Upper lobe of left lung (tissue), 6 donors: ENCODE data around the gene SCAMP2. TPM values are rescaled to one million over a fixed set of nuclear protein-coding genes. Genes with fewer than 3 reads are reported as not detected.

Experiments
- ATAC-seq, 2 donors: fragments of 200-7000 bp; cut with Tn5 transposase; one replicate each; pipeline ENCODE4 v1.9.1; 2022; ENCODE audit warnings: mild to moderate bottlenecking in 2 of 2, moderate library complexity in 2 of 2; ENCODE audit not compliant: low FRiP score in 2 of 2
- DNase-seq, 2 donors: peaks; one replicate each; pipeline ENCODE4 v3.0.0-alpha.2; 2019 to 2020
- H3K27ac ChIP-seq, 4 donors: fragments of 200-600 bp; sonication (generic); one replicate each; pipeline ENCODE4 v1.5.1; 2016 to 2019
- H3K27me3 ChIP-seq, 4 donors: fragments of 200-600 bp; sonication (generic); one replicate each; pipeline ENCODE4 v1.5.1; 2017 to 2019
- H3K36me3 ChIP-seq, 4 donors: fragments of 200-600 bp; sonication (generic); one replicate each; pipeline ENCODE4 v1.5.1; 2016 to 2019
- H3K4me1 ChIP-seq, 4 donors: fragments of 200-600 bp; sonication (generic); one replicate each; pipeline ENCODE4 v1.5.1; 2018 to 2019
- H3K4me3 ChIP-seq, 4 donors: fragments of 200-600 bp; sonication (generic); one replicate each; pipeline ENCODE4 v1.5.1; 2017 to 2019; ENCODE audit warnings: mild to moderate bottlenecking in 2 of 4, moderate library complexity in 1 of 4
- H3K9me3 ChIP-seq, 4 donors: fragments of 200-600 bp; sonication (generic); one replicate each; pipeline ENCODE4 v1.5.1; 2018 to 2019
- EP300 ChIP-seq, 4 donors: sonication (generic); formaldehyde crosslinking; IDR thresholded peaks; one replicate each; pipeline ENCODE4 v1.5.1; 2017; ENCODE audit warnings: antibody characterized with exemption in 4 of 4, control low read depth in 2 of 4
- POLR2A ChIP-seq, 4 donors: fragments of 450-650 bp; IDR thresholded peaks; one replicate each; pipeline ENCODE4 v1.5.1; 2016 to 2017; ENCODE audit warnings: antibody characterized with exemption in 4 of 4, mild to moderate bottlenecking in 2 of 4
- POLR2AphosphoS5 ChIP-seq, 2 donors: sonication (generic); formaldehyde crosslinking; IDR thresholded peaks; one replicate each; pipeline ENCODE4 v1.5.1; 2017; ENCODE audit warnings: antibody characterized with exemption in 2 of 2
- WGBS, 2 donors: methylation state at CpG; one replicate each; pipeline ENCODE4 v1.1.5; 2017 to 2018; 5-methylcytosine and 5-hydroxymethylcytosine counted together
- total RNA-seq, 6 donors: library from RNA; depleted of rRNA in 4 of 6; stranded (reverse); fragments of >200 nt in 4 of 6; gene quantifications; one replicate each; pipeline versions ENCODE4 v1.1.0 to v1.2.1, GENCODE V29; 2016 to 2021
- TF ChIP-seq, protein P1 (sequence below), 6 experiments: fragments of 450-650 bp in 4 of 6; fragments of 200-600 bp in 2 of 6; sonication (generic) in 2 of 6; IDR thresholded peaks; one replicate each; pipeline ENCODE4 v1.5.1; 2016 to 2019; ENCODE audit warnings: antibody characterized with exemption in 6 of 6
- donor health status: DM: no; HTN: no; CAD: no; lungs with moderate emphysema.
- donor health status: DM: no; HTN: yes; CAD: no; lungs with severe emphysema.

The SCAMP2 gene
- total RNA-seq, 6 donors from 2014 or later: 82.8 to 155 (median 130) TPM

DNA sequence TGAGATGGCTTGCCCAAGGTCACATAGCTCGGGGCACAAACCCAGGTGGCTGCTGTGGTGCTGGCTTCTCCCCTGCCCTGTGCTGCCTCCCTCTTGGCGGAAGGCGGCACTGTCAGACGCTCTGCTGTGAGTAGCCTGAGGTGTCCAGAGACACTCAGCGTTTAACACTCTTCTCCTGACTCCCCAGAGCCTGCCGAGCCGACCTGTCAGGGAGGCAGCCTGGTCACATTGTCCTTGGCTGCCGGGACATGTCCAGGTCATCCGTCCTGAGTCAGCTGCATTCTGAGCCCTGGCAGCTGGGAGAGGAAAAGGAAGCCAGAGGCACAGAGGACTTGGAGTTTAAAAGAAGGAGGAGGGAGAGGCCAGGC, 55.8 kb downstream of the SCAMP2 start:
- no peaks in the 10 kb centered on the region for H3K27me3 ChIP-seq
- no peak for ATAC-seq
- 34 to 75% methylated on average over 4 to 9 of the region's 9 CpGs for WGBS, 2 donors
- H3K36me3 ChIP-seq: no peaks in the 10 kb centered on the region
- H3K4me1 ChIP-seq: peaks cover 0 to 6% (median 1%) of the 10 kb centered on the region in 4 donors
- no peak overlapping the region for H3K4me3 ChIP-seq
- no peak for DNase-seq
- no peak overlapping the region for H3K27ac ChIP-seq
- TF ChIP-seq, protein P1, sequence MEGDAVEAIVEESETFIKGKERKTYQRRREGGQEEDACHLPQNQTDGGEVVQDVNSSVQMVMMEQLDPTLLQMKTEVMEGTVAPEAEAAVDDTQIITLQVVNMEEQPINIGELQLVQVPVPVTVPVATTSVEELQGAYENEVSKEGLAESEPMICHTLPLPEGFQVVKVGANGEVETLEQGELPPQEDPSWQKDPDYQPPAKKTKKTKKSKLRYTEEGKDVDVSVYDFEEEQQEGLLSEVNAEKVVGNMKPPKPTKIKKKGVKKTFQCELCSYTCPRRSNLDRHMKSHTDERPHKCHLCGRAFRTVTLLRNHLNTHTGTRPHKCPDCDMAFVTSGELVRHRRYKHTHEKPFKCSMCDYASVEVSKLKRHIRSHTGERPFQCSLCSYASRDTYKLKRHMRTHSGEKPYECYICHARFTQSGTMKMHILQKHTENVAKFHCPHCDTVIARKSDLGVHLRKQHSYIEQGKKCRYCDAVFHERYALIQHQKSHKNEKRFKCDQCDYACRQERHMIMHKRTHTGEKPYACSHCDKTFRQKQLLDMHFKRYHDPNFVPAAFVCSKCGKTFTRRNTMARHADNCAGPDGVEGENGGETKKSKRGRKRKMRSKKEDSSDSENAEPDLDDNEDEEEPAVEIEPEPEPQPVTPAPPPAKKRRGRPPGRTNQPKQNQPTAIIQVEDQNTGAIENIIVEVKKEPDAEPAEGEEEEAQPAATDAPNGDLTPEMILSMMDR (IDR thresholded peaks at IDR 0.05): no peak
- TF ChIP-seq POLR2AphosphoS5 (IDR thresholded peaks at IDR 0.05): no peak
- TF ChIP-seq POLR2A (IDR thresholded peaks at IDR 0.05): no peak
- TF ChIP-seq EP300 (IDR thresholded peaks at IDR 0.05): no peak
- H3K9me3 ChIP-seq: no peaks in the 10 kb centered on the region

DNA sequence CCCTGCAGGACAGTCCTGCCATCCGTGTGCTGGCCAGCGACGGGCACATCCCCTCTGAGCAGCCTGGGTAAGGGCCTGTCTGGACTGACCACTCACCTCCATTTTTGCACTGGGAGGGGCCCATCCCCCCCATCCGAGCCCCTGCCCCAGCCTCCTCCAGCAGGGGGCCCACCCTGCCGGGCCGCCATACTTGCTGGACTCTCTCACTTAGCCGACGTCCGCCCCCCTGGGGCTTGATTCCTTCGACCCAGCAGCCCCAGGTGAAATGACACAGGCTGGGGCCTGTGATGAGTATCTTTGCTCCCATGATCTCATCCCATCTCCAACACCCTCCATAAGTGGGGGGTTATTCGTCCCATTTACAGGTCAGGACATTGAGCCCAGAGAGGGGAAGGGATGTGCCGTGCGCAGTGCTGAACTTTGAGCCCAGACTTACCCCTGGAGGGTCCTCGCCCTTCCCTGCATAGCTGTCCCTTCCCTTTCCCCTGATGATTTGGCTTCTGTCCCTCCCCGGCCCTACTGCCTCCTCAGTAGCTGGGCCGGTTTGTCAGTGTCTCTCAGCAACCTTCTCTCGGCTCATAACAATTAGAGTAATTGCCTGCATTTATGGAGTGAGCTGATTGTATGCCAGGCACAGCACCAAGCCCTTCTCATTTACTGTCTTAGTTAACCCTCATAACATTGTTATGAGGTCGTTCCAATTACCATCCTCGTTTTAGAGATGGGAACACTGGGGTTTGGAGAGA, 56.4 kb downstream of the SCAMP2 start:
- DNase-seq (no peak), ATAC-seq (no peak)
- no peak overlapping the region for H3K27ac ChIP-seq
- 64 to 66% methylated on average over 13 to 16 of the region's 19 CpGs for WGBS, 2 donors
- peaks cover 0 to 6% (median 1%) of the 10 kb centered on the region in 4 donors for H3K4me1 ChIP-seq
- H3K9me3 ChIP-seq: no peaks in the 10 kb centered on the region
- no peaks in the 10 kb centered on the region for H3K36me3 ChIP-seq
- H3K4me3 ChIP-seq: no peak overlapping the region
- no peaks in the 10 kb centered on the region for H3K27me3 ChIP-seq
- TF ChIP-seq POLR2A (IDR thresholded peaks at IDR 0.05): no peak
- no peak for TF ChIP-seq POLR2AphosphoS5 (IDR thresholded peaks at IDR 0.05)
- TF ChIP-seq, protein P1 (IDR thresholded peaks at IDR 0.05): no peak
- no peak for TF ChIP-seq EP300 (IDR thresholded peaks at IDR 0.05)

- ATAC-seq: no peak
- Histone ChIP-seq H3K4me1 (peaks cover 0 to 6% (median 1%) of the 10 kb centered on the region in 4 donors), H3K9me3 (no peaks in the 10 kb centered on the region), H3K36me3 (no peaks in the 10 kb centered on the region), H3K27ac (no peak overlapping the region), H3K27me3 (no peaks in the 10 kb centered on the region), H3K4me3 (no peak overlapping the region)
- TF ChIP-seq EP300 (IDR thresholded peaks at IDR 0.05) (no peak), POLR2A (IDR thresholded peaks at IDR 0.05) (no peak), POLR2AphosphoS5 (IDR thresholded peaks at IDR 0.05) (no peak)
- TF ChIP-seq, protein P1 (IDR thresholded peaks at IDR 0.05): no peak
- WGBS, 2 donors: 85 to 90% methylated on average over 6 to 11 of the region's 15 CpGs
- DNase-seq: no peak
Observed at GRCh38 chr15:74815961-74816360, 57.2 kb downstream of the SCAMP2 start.

DNA sequence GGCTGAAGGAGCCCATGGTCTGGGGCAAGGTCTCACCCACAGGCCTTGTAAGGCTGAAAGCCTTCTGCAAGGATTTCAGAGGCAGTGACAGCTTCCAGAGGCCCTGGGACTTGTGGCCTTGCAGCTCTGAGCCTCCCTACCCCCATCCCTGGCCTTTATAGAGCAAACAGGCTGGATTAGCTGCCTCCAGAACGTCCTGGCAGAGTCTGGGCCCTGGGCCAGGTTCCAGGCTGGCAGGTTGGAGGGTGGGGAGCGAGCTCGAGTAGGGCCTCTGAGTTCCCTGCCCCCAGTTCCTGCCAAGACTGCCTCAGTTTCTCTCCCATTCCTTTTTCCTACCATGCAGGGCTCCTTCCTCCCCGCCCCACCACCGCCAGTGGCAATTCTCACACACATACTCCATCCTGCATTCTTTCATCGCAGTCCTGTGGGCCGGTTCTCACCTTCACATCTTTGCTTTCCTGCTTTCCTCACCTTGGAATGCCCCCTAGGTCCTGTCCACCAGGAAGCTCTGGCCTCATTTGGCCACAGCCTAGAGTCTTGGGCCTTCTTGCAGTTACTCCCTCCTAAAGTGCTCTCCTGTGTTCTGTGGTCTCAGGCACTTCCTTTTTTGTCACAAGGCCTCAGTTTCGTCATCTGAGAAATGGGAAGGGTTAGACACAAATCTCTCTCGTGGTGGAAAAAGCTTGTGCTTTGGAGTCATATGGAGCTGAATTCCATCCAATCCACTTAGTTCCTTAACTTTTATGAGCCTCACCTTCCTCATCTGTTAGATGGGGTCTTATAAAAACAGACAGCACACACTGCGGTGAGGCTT, 57.8 kb downstream of the SCAMP2 start:
- Histone ChIP-seq H3K9me3 (no peaks in the 10 kb centered on the region), H3K27me3 (no peaks in the 10 kb centered on the region), H3K4me3 (no peak overlapping the region), H3K36me3 (no peaks in the 10 kb centered on the region), H3K27ac (no peak overlapping the region), H3K4me1 (peaks cover 0 to 6% (median 1%) of the 10 kb centered on the region in 4 donors)
- TF ChIP-seq POLR2A (IDR thresholded peaks at IDR 0.05) (no peak), POLR2AphosphoS5 (IDR thresholded peaks at IDR 0.05) (no peak), EP300 (IDR thresholded peaks at IDR 0.05) (no peak)
- TF ChIP-seq, protein P1 (IDR thresholded peaks at IDR 0.05): no peak
- ATAC-seq (no peak), DNase-seq (no peak)
- 66 to 75% methylated on average over 9 to 10 of the region's 10 CpGs for WGBS, 2 donors
